GM18508 (cell line): ENCODE data around the gene ANKRD53.
A peak's percentile ranks its signal among the peaks of the same experiment; 100 is the strongest.

ENCODE experiments used
- ATAC-seq: cut with Tn5 transposase; IDR thresholded peaks from one replicate; pipeline ENCODE4 v1.9.1; 2021; ENCODE audit warnings: moderate number of reproducible peaks; ENCODE audit not compliant: insufficient read depth, unreplicated experiment

The ANKRD53 gene

GRCh38 chr2:70962885-70963878, 15.2 kb upstream of the ANKRD53 start:
- ATAC-seq: no peak

GRCh38 chr2:70964133-70964532, 14.3 kb upstream of the ANKRD53 start:
- no peak for ATAC-seq

GRCh38 chr2:70964596-70965386, 13.6 kb upstream of the ANKRD53 start:
- ATAC-seq: no peak

- no peak for ATAC-seq
Observed at GRCh38 chr2:70965506-70965905, 12.9 kb upstream of the ANKRD53 start.

GRCh38 chr2:70966681-70967080, 11.7 kb upstream of the ANKRD53 start:
- no peak for ATAC-seq

GRCh38 chr2:70967189-70967588, 11.2 kb upstream of the ANKRD53 start:
- no peak for ATAC-seq

- ATAC-seq: no peak
Observed at GRCh38 chr2:70974592-70974991, 3.8 kb upstream of the ANKRD53 start.

- no peak for ATAC-seq
Observed at GRCh38 chr2:70975237-70975636, 3.2 kb upstream of the ANKRD53 start.

GRCh38 chr2:70977605-70978205, 725 bp upstream of the ANKRD53 start:
- ATAC-seq: no peak

- ATAC-seq: no peak
Observed at GRCh38 chr2:70979180-70979488, 704 bp downstream of the ANKRD53 start.

GRCh38 chr2:70979626-70980025, 1.2 kb downstream of the ANKRD53 start:
- no peak for ATAC-seq

GRCh38 chr2:70981421-70981820, 3.0 kb downstream of the ANKRD53 start:
- ATAC-seq: no peak

- no peak for ATAC-seq
Observed at GRCh38 chr2:70981866-70982810, 3.7 kb downstream of the ANKRD53 start.

- ATAC-seq: no peak
Observed at GRCh38 chr2:70982971-70983370, 4.5 kb downstream of the ANKRD53 start.

GRCh38 chr2:70983506-70984227, 5.2 kb downstream of the ANKRD53 start:
- ATAC-seq: no peak

GRCh38 chr2:70984228-70984575, 5.8 kb downstream of the ANKRD53 start:
- no peak for ATAC-seq

GRCh38 chr2:70984576-70985282, 6.3 kb downstream of the ANKRD53 start:
- ATAC-seq: peak; percentile 86

- ATAC-seq: no peak
Observed at GRCh38 chr2:70985283-70985688, 6.9 kb downstream of the ANKRD53 start.

GRCh38 chr2:70985956-70986355, 7.5 kb downstream of the ANKRD53 start:
- no peak for ATAC-seq
